Spinal cord (tissue), 10 donors: ENCODE data around the gene KRT4. TPM values are rescaled to one million over a fixed set of nuclear protein-coding genes. Genes with fewer than 3 reads are reported as not detected.
"Not testable (repeated sequence)": the region's sequence is repeated elsewhere in the genome, so short reads cannot be mapped to it uniquely, and the experiment has no call there.

Experiments
- DNase-seq, 6 donors: peaks; one replicate each; pipeline versions ENCODE4 v3.0.0 to v3.0.0-alpha.2; 2013 to 2015; ENCODE audit warnings: low spot score in 6 of 6, low read depth in 4 of 6
- H3K27ac ChIP-seq: one replicate; pipeline ENCODE4 v1.5.1; 2013; ENCODE audit warnings: low read depth, low read length, control low read depth
- H3K27me3 ChIP-seq: one replicate; pipeline ENCODE4 v1.6.1; 2013; ENCODE audit warnings: low read length; ENCODE audit not compliant: control insufficient read depth, insufficient read depth
- H3K36me3 ChIP-seq: one replicate; pipeline ENCODE4 v1.6.1; 2013; ENCODE audit warnings: low read length; ENCODE audit not compliant: control insufficient read depth, insufficient read depth
- H3K4me1 ChIP-seq: one replicate; pipeline ENCODE4 v1.6.1; 2013; ENCODE audit warnings: low read length; ENCODE audit not compliant: control insufficient read depth, insufficient read depth
- H3K4me3 ChIP-seq: one replicate; pipeline ENCODE4 v1.5.1; 2013; ENCODE audit warnings: low read depth, low read length, control low read depth
- H3K9me3 ChIP-seq: one replicate; pipeline ENCODE4 v1.6.1; 2013; ENCODE audit warnings: low read length; ENCODE audit not compliant: control insufficient read depth, insufficient read depth
- WGBS: methylation state at CpG from one replicate; pipeline ENCODE4 v1.1.5; 2013; ENCODE audit warnings: missing lambda C conversion rate; ENCODE audit not compliant: insufficient coverage; 5-methylcytosine and 5-hydroxymethylcytosine counted together
- long read RNA-seq, 4 donors: transcript quantifications; one replicate each; lab custom pipeline, GENCODE V29; 2026
- polyA plus RNA-seq, 2 donors: library from polyadenylated mRNA; unstranded; fragments of 120-200 nt; gene quantifications; one replicate each; pipeline ENCODE4 v1.2.1, GENCODE V29; 2013; ENCODE audit not compliant: insufficient read length in 2 of 2
- total RNA-seq, 2 donors: library from RNA; depleted of rRNA in 1 of 2; stranded (reverse); fragments of 120-200 nt in 1 of 2; fragments of >200 nt in 1 of 2; gene quantifications; one replicate each; pipeline versions ENCODE4 v1.2.3 to v1.2.4, GENCODE V29; 2013 to 2014
- donor health status: healthy.

Gene KRT4
- total RNA-seq: under 1 TPM in 1 of 2 donors, not detected in 1; 0.11 TPM
- under 1 TPM; 0.14 to 0.20 TPM for polyA plus RNA-seq
- long read RNA-seq, donor 1: 0 reads
- long read RNA-seq, donor 2: 0 reads
- long read RNA-seq, donor 3: 0 reads
- long read RNA-seq, donor 4, partial matches to known transcripts: 0 of 1 reads
- long read RNA-seq, donor 4, other reads (novel, unspliced or antisense): 0 of 1 reads

- Histone ChIP-seq H3K27ac (no peak within 1 kb of the TSS), H3K9me3 (no peaks in the 10 kb centered on the region), H3K4me1 (no peaks in the 10 kb centered on the region), H3K4me3 (no peak within 1 kb of the TSS), H3K27me3 (no peaks in the 10 kb centered on the region), H3K36me3 (no peaks in the 10 kb centered on the region)
- 89% methylated on average over 14 of the region's 15 CpGs for WGBS
- no peak for DNase-seq
Measured at GRCh38 chr12:52813885-52814709, at the start of gene KRT4. Gene KRT4, minus strand, starts transcription at chr12:52814116. Its CDS starts 58 bp downstream, at chr12:52814058.

DNA sequence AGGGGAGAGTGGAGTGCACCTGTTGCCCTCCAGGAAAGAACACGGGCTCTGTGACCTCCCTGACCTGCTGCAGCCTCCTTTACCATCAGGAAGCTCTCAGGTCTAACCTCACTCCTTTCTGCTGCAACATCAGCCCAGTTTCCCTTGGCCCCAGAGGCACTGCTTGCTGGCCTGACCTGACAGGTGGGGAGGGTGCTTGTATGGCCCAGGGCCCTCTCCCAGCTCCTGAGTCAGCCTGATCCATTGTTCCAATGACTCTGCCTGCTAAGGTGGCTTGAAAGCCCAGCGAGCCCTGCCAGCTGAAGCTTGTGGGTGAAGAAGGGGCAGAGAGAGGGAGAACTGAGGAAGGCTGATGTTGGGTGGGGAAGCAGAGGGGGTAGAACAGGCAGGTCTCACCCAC, 48.1 kb upstream of the KRT4 start:
- Histone ChIP-seq H3K36me3 (no peaks in the 10 kb centered on the region), H3K4me1 (no peaks in the 10 kb centered on the region), H3K9me3 (no peaks in the 10 kb centered on the region), H3K27me3 (no peaks in the 10 kb centered on the region), H3K27ac (no peak overlapping the region), H3K4me3 (no peak overlapping the region)
- WGBS: 93% methylated on average over 1 of the region's 2 CpGs
- no peak for DNase-seq

GRCh38 chr12:52861511-52861910, 47.6 kb upstream of the KRT4 start:
- WGBS: 98% methylated on average over 6 of the region's 7 CpGs
- Histone ChIP-seq H3K4me3 (no peak overlapping the region), H3K27me3 (no peaks in the 10 kb centered on the region), H3K9me3 (no peaks in the 10 kb centered on the region), H3K27ac (no peak overlapping the region), H3K36me3 (no peaks in the 10 kb centered on the region), H3K4me1 (no peaks in the 10 kb centered on the region)
- no peak for DNase-seq

DNA sequence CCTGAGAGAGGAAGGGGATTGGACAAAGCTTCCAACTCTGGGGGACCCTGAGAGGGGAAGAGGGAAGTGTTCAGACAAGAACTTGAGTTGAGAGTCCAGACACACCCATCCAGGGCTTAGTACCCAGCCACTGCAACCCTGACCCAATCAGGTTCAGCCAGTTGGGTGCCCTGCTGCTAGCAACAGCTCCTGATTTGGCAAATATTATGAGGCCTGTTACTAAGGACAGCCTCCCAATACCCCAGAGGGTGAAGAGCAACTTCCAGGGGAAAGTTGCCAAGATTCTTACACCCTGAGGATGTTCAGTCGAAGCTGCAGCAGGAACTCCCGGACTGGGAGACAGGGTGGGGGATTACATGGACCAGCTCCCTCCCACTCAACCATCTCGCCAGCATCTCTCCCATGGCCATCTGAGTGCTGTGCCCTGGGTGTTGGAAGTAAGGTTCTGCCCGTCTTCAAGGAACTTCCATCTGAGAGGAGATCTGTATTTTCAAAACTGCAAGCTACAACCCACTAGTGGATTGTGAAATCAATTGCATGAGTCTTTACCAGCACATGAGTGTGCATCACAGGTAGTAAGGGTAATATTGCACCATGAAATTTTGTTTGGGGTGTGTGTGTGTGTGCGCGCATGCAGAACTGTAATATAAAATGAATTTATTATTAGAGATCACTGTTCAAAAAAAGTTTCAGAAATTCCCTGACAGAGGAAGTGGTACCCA, 46.3 kb upstream of the KRT4 start:
- Histone ChIP-seq H3K27me3 (no peaks in the 10 kb centered on the region), H3K9me3 (no peaks in the 10 kb centered on the region), H3K4me1 (no peaks in the 10 kb centered on the region), H3K27ac (no peak overlapping the region), H3K36me3 (no peaks in the 10 kb centered on the region), H3K4me3 (no peak overlapping the region)
- WGBS: 71% methylated on average over 2 of the region's 6 CpGs
- no peak for DNase-seq

DNA sequence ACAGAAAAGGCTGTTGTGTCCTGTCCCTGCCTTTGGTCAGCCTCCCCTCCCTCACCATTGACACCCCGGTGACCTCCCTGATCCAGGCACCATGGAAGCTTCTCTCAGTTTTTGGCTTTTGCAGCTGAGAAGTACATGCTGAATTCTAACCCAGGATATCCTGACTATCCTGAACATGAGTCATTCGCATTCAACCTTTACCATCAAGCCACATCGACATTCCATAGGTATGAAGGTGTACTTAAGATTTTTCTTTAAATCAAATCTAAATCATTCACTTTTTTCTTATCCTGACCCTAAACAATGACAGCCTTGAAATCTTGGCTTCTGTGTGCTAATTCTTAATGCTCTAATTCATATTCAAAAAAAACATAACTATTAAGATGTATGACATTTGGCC, 43.6 kb upstream of the KRT4 start:
- H3K36me3 ChIP-seq: no peaks in the 10 kb centered on the region
- H3K9me3 ChIP-seq: no peaks in the 10 kb centered on the region
- no peak for DNase-seq
- H3K4me1 ChIP-seq: no peaks in the 10 kb centered on the region
- no peak overlapping the region for H3K4me3 ChIP-seq
- no peak overlapping the region for H3K27ac ChIP-seq
- WGBS: 60% methylated on average over 1 of the region's 3 CpGs
- H3K27me3 ChIP-seq: no peaks in the 10 kb centered on the region

GRCh38 chr12:52856787-52857186, 42.9 kb upstream of the KRT4 start:
- Histone ChIP-seq H3K9me3 (no peaks in the 10 kb centered on the region), H3K27me3 (no peaks in the 10 kb centered on the region), H3K4me1 (no peaks in the 10 kb centered on the region), H3K36me3 (no peaks in the 10 kb centered on the region), H3K27ac (no peak overlapping the region), H3K4me3 (no peak overlapping the region)
- WGBS: 100% methylated on average over 2 of the region's 3 CpGs
- DNase-seq: no peak

- H3K27me3 ChIP-seq, H3K9me3 ChIP-seq, H3K4me1 ChIP-seq, H3K27ac ChIP-seq, H3K4me3 ChIP-seq, H3K36me3 ChIP-seq, DNase-seq: not testable (repeated sequence)
- WGBS: no CpG with 5 or more reads among the region's 2 CpGs
Measured at GRCh38 chr12:52856077-52856476, 42.2 kb upstream of the KRT4 start.

DNA sequence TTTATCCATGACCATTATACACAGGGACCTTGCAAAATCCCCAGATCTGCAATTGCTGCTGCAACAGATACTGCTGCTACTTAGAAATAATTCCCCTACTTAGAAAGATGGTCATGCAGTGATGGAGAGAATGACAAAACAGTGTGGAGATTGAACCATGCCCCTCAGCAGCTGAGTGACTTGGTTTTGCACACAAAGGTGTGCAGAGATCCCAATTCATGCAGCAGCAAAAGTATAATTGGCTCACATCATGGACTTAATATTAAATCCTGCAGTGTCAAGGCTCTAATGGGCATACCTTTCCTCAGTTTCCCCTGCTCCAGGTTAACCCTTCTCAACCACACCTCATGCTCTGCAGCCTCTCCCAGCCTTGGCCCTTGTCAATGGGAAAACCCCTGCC, 37.9 kb upstream of the KRT4 start:
- H3K27me3 ChIP-seq: peaks cover 2% of the 10 kb centered on the region
- no peaks in the 10 kb centered on the region for H3K9me3 ChIP-seq
- DNase-seq: no peak
- no peak overlapping the region for H3K4me3 ChIP-seq
- no peak overlapping the region for H3K27ac ChIP-seq
- H3K4me1 ChIP-seq: no peaks in the 10 kb centered on the region
- no peaks in the 10 kb centered on the region for H3K36me3 ChIP-seq

DNA sequence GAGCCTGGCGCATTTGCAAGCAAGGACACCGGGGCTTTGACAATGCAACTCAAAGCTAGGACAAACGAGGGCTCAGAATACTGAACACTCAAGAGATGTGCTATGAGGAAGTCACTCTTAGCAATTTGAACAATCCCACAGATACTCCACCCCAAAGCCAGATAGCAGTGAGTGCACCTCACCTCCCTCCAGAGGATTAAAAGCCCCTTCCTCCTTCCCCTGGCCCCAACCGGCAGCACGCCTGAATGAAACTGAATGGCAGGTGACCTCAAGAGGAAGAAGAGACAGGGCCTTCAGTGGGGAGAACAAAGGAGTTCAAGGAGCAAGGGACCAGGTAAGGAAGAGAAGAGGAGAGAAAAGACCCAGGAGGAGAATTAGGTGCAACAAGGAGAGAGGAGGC, 36.8 kb upstream of the KRT4 start:
- no CpG with 5 or more reads among the region's 5 CpGs for WGBS

More for the DNA sequence above, 36.8 kb upstream of the KRT4 start:
- no peaks in the 10 kb centered on the region for H3K36me3 ChIP-seq
- no peak overlapping the region for H3K27ac ChIP-seq
- peaks cover 2% of the 10 kb centered on the region for H3K27me3 ChIP-seq
- H3K4me1 ChIP-seq: no peaks in the 10 kb centered on the region
- no peak for DNase-seq
- H3K9me3 ChIP-seq: no peaks in the 10 kb centered on the region
- no peak overlapping the region for H3K4me3 ChIP-seq
